Sigmoid colon (tissue), 4 donors: ENCODE results near the gene SLC17A3.

ENCODE experiments used
- POLR2A ChIP-seq, 2 donors: fragments of 450-650 bp; IDR thresholded peaks; one replicate each; pipeline ENCODE4 v1.6.1; 2016; ENCODE audit warnings: antibody characterized with exemption in 2 of 2, mild to moderate bottlenecking in 2 of 2, moderate library complexity in 2 of 2
- POLR2AphosphoS5 ChIP-seq, 4 donors: sonication (generic); formaldehyde crosslinking; IDR thresholded peaks; one replicate each; pipeline ENCODE4 v1.6.1; 2017; ENCODE audit warnings: antibody characterized with exemption in 4 of 4
- TF ChIP-seq, protein P1 (sequence below), 4 experiments: fragments of 450-650 bp in 3 of 4; fragments of 200-600 bp in 1 of 4; IDR thresholded peaks; one replicate each; pipeline ENCODE4 v1.5.1; 2016 to 2019; ENCODE audit warnings: antibody characterized with exemption in 4 of 4, mild to moderate bottlenecking in 3 of 4, moderate library complexity in 2 of 4

DNA sequence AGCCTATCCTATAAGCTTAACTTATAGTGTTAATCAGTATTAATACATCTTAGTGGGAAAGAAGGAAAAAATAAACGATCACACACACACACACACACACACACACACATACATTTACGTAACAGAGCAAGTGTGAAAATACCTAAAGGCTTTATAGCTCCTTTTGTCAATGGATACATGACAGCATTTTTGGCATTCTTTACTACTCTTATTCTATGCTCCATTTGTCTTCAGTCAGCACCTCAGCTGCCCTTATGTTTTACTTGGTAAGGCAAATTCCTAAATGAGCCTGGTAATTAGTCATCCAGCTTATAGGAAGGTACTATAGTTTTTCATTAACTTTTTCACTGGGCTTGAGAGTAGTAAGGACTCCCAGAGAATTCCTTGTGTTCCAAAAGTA lies 25.1 kb upstream of the SLC17A3 start:
- TF ChIP-seq, protein P1, sequence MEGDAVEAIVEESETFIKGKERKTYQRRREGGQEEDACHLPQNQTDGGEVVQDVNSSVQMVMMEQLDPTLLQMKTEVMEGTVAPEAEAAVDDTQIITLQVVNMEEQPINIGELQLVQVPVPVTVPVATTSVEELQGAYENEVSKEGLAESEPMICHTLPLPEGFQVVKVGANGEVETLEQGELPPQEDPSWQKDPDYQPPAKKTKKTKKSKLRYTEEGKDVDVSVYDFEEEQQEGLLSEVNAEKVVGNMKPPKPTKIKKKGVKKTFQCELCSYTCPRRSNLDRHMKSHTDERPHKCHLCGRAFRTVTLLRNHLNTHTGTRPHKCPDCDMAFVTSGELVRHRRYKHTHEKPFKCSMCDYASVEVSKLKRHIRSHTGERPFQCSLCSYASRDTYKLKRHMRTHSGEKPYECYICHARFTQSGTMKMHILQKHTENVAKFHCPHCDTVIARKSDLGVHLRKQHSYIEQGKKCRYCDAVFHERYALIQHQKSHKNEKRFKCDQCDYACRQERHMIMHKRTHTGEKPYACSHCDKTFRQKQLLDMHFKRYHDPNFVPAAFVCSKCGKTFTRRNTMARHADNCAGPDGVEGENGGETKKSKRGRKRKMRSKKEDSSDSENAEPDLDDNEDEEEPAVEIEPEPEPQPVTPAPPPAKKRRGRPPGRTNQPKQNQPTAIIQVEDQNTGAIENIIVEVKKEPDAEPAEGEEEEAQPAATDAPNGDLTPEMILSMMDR (IDR thresholded peaks at IDR 0.05): no peak
- TF ChIP-seq POLR2A (IDR thresholded peaks at IDR 0.05): no peak
- no peak for TF ChIP-seq POLR2AphosphoS5 (IDR thresholded peaks at IDR 0.05)
